ENCODE data around the gene MCM8. TPM values are rescaled to one million over a fixed set of nuclear protein-coding genes. Genes with fewer than 3 reads are reported as not detected.

MCM8 gene
- total RNA-seq: 8.1 and 18.0 TPM in 2 replicates

DNA sequence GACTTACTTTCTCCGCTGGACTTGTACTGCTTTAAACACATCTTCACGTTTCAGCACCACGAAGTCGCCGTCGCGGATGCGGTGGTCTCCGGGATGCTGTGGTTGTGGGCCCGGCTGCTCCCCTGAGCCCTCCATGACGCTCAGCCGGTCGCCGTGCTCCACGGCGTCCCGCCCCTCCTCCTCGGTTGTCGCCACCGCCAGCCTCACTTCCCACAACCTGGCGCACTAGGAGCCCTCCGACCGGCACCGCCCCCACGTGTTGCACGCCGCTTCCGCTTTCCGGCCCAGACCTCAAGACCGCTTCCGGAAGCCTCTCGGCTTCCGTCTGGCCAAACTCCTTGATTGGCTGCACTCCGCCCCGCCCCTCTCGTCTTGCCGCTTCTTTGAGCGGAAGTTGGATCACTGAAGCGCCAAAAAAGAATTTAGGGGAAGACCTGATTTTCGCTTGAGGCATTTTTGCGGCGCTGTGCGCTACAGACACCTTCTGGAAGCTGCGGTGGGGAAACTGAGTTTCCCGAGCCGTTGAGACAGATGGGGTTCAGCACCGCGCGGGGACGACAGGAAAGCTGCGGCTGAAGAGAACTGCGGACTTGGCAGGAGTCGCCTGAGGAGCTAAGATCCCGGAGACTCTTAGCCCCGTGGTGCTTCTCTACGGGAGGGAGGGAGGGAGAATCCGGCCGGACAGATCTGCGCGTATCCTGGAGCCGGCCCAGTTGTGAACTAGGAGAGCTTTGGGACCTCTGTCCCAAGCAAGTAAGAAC is at the start of gene MCM8, which contains the start of gene TRMT6:
TSS of gene MCM8 (plus strand) at position 382 of the 761 bp plus-strand sequence. CDS start 1,364 bp downstream, outside the sequence.
TSS of gene TRMT6 (minus strand) at position 263 of the 761 bp plus-strand sequence. CDS start at position 135, 128 bp downstream.

Small RNAs within 50 kb of the gene (small RNA-seq; reads per million reads assigned to genes)
- not detected for gene RF00019
- not detected for gene RN7SL498P

Other genes with a start within 250 kb of the MCM8 start
- gene SHLD1, start 200.3 kb upstream of the MCM8 start, total RNA-seq: 0.73 and 1.4 TPM in 2 replicates
- gene CHGB, start 39.1 kb upstream of the MCM8 start, total RNA-seq: not detected in 2 replicates
- 7.3 and 14.9 TPM in 2 replicates for gene TRMT6, start 119 bp upstream of the MCM8 start, total RNA-seq
- 45.9 and 46.7 TPM in 2 replicates for gene CRLS1, start 55.5 kb downstream of the MCM8 start, total RNA-seq
- gene LRRN4, start 103.4 kb downstream of the MCM8 start, total RNA-seq: not detected in 2 replicates
- gene FERMT1, start 172.4 kb downstream of the MCM8 start, total RNA-seq: 17.2 and 17.3 TPM in 2 replicates

Data from subcutaneous preadipocyte (primary cell).